ENCODE results near the gene RPRM.
A peak's percentile ranks its signal among the peaks of the same experiment; 100 is the strongest.
"Not testable (repeated sequence)": the region's sequence is repeated elsewhere in the genome, so short reads cannot be mapped to it uniquely, and the experiment has no call there.

The RPRM gene
- 1.3 reads per million for total RNA-seq

GRCh38 chr2:153478289-153479261 is at the start of gene RPRM:
Gene RPRM, minus strand, starts transcription at chr2:153478762. Its CDS starts 197 bp downstream, at chr2:153478565.
- DNase-seq, result peak; percentile 15

- DNase-seq, result peak; percentile 18
These were observed 40.8 kb upstream of the RPRM start for GRCh38 chr2:153519257-153519875.

DNA sequence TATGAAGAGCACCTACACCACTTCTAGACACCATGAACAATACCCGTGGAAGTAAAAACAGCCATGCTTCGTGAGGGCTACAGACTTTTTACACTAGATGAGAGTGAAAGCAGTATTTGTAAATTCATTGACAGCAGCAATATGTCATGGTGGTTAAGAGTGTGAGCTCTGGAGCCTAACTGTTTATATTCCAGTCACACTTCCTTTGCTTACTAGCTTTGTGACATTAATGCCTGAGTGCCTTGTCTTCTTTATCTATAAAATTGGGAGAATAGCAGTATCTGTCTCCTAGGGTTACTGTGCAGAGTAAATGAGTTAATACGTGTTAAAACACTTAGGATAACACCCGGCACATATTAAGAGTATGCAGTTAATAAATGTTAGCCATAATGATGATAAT is 33.8 kb upstream of the RPRM start:
- DNase-seq, result no peak

DNA sequence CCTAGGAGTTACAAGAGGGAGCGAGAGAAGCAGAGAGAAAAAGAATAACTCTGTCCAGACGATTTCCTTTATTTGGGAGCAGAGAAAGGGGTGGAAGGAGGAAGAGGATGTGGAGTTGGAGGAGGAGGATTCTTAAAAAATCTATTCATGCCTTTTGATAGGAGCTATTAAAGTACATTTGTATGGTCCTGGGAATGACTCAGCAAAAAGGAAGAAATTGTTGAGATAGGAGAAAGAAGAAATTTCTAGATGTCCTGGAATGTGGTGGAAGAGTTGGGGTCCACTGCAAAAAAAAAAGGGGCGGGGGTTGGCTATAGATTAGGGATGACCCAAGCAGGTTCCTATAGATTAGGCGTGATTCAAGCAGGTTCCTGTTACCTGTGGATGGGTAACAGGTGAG is 32.4 kb upstream of the RPRM start:
- no peak for DNase-seq

- no peak for DNase-seq
These were observed 30.6 kb upstream of the RPRM start for GRCh38 chr2:153509133-153509532.

GRCh38 chr2:153506499-153506898 is 27.9 kb upstream of the RPRM start:
- DNase-seq, result not testable (repeated sequence)

DNA sequence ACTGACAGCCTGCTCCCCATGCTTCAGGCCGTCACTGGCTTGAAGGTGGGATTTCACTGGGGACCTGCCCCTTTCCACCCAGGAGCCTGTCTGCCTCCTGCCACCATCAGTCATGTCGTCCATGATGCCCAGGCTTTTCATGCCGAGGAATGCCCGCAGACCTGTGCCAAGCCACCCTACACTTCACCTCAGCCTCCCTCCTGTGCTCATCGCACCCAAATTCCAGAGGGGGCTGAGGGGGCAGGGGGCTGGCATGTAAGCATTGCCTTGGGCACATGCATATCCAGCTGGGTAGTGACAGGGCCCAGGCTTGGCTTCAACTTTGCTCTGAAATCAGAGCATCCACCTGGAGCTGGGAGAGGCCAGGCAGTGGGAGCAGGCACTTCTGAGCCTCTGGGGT is 20.9 kb upstream of the RPRM start:
- DNase-seq, result no peak

GRCh38 chr2:153497938-153498629 is 19.5 kb upstream of the RPRM start:
- no peak for DNase-seq

DNA sequence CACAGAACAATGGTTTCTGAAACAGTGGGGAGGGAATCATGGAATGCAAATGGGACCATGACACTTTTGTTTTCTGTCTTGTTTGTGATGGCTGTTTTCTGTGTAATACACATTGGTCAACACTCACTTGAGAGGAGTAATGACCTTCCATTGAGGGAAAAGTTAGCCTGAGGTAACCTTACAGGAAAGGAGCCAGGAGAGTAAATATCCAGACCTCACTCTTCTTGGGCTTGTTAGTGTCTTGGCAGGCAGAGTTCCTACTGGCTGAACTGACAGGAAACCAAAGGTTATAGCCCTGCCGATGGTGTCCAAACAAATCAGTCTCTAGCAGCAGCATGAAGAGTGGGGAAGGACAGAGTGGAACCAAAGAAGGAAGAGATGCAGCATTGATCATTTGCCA is 17.2 kb upstream of the RPRM start:
- DNase-seq, result no peak

DNA sequence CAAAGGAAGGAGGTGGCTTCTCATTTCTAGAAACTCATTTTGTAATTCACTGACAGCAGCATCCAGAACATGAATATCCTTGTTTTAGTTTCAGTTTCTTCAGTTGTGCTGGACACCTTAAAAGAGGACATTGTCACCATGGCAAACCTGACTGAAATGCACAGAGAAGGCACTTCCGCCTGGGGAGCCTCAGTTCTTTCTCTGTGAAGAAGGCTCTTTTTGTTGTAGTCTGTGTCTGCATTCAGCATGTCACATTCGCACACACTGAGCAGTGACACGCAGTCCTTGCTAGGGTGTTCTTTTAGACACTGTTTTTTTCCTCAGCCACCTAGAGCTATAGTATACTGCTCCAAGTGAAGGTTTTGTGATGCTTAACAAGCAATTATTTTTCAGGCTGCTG is 9.5 kb upstream of the RPRM start:
- no peak for DNase-seq

DNA sequence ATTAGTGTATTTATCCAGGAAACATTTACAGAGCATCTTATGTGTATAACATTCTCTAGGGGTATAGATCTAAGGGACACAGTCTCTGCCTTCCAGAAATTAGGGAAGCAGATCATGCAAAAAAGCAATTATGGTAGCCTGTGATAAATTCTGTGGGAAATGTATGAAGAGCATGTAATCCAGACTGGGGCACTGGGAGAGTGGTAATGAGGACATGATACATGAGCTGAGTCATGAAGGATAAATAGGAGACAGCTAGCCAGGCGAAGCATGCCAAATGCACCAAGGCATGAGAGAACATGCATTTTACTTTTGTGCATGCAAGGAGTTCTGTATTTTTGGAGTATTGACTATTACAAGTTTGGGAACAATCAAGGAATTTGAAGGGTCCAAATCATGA is 8.9 kb upstream of the RPRM start:
- no peak for DNase-seq

DNA sequence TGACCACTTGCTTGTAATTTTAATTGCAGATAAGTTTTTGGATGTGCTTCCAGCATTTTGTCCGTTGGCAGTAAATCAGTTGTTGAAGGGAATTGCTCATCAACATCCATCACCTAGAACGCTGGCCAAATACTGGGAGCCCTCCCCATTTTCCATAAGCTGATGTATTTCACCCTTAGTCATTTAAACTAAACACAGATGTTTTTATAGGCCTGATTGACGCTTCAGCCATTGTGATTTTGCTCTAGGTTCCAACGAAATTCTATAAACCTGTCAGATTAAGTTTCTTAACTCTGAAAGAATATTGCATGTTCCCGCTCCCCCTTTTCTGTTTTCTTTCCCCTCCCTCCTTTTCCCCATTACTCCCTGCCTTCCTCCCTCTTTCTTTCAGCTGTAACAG is 1.0 kb upstream of the RPRM start:
- no peak for DNase-seq

GRCh38 chr2:153477636-153478288 is 800 bp downstream of the RPRM start:
- no peak for DNase-seq

- no peak for DNase-seq
These were observed 1.5 kb downstream of the RPRM start for GRCh38 chr2:153476816-153477635.

DNA sequence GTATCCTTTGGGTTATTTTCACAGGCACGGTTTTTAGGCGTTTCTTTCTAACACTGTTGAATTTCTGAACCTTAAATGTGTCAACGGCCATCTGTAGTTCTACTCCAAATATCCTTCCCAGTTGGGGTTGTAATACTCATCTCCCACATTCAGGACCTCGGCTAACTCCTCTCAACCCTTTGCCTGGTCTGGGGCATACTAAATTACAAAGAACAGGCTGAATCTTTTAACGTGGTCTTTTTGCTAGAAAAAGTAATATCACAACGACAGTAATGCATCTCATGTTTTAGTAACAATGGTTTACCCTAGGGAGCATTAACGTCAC is 2.1 kb downstream of the RPRM start:
- no peak for DNase-seq

- DNase-seq, result no peak
These were observed 3.6 kb downstream of the RPRM start for GRCh38 chr2:153474876-153475435.

DNA sequence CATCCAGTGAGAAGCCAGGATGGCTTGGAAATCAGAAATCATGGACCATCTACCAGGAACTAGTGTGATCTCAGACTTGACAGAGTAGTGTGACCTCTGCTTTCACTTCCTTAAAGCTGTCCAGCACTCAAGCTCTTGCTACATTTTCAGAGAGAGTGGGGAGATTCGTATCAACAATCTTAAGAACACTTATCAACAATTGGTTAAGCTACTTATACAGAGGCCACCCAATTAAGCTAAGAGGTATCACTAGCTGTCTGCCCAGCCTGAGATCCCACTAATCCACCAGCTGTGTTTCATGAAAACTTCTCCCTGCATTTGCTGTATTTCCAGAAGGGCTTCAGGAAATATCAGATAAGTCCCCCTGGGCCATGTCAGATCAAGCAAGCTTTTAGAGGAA is 4.2 kb downstream of the RPRM start:
- no peak for DNase-seq

- DNase-seq, result no peak
These were observed 7.7 kb downstream of the RPRM start for GRCh38 chr2:153470867-153471266.

- no peak for DNase-seq
These were observed 14.2 kb downstream of the RPRM start for GRCh38 chr2:153464395-153464794.

DNA sequence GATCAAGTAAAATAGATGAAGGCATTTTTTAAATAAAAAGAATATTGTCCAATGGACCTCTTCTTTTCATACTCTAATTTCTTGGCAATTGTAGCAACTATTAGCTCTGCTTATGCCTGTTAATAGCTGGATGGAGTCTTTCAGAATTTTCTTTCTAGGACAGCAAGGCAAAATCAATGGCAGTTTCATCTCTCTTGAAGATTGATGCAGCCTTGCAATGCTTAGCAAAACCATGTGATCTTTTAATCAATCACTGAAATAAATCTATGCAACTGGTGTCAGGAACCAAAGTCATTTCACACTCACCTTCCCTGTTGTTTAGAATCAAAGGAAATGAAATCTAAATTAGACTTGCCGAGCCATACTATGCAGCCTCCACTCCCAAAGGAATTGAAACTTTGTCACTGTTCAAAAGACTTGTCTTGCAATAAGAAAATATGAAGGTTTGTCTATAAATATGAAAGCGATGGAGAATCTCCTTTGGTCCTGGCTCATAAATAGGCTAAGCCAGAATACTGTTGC is 16.2 kb downstream of the RPRM start:
- DNase-seq, result no peak

DNA sequence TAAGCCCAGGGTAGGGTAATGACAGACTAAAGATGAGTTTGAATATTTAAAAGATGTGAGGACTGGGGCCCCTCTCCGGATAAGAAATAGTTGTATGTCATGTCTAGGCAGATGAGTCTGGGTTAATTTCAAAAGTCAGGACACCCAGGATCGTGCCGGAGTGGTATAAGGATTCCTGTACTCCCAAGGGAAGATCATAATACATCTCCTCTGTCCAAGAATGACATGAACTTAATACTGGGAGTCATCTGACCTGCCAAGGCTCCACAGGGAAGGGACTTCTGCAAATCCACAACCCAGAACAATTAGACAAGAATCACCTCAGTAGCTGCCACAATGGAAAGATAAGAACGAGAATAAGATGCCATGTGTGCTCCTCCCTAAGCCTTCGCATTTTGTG is 17.1 kb downstream of the RPRM start:
- no peak for DNase-seq

DNA sequence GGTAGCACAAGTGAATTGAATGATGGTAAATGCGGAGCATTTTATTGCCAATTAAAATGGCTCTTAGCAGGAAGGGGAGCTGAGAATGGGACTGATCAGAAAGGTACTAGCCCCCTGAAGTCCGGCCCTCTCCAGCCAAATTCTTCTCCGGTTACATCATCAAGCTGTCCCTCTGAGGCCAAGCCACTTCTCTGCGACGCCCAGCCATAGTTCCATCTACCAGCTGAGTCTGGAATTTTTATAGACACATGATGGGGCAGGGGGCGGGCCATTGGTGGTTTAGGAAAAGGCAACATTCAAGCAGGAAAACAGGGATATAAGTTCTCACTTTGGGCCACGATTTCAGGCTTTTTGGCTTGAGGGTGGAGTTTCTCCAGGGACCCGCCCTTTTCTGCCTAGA is 22.7 kb downstream of the RPRM start:
- no peak for DNase-seq

All from effector CD4-positive, alpha-beta T cell (primary cell).